CD14-positive monocyte (primary cell): Measurements from ENCODE around the gene INPP5F. TPM values are rescaled to one million over a fixed set of nuclear protein-coding genes. Genes with fewer than 3 reads are reported as not detected.

Experiments
- DNase-seq, 3 donors: peaks; one replicate each; pipeline ENCODE4 v3.0.0-alpha.2; 2011 to 2022
- H2AFZ ChIP-seq: 2 replicates; pipeline ENCODE4 v1.6.0; 2012; ENCODE audit warnings: mild to moderate bottlenecking, low read depth, low read length, inconsistent platforms; ENCODE audit not compliant: insufficient read depth, poor library complexity, severe bottlenecking
- H3K27ac ChIP-seq, 2 donors: 1 replicate in 1 of 2; 2 replicates in 1 of 2; pipeline ENCODE4 v1.5.1; 2012 to 2013; ENCODE audit warnings: low read length in 2 of 2, control low read depth in 1 of 2, inconsistent platforms in 1 of 2, low read depth in 1 of 2, mild to moderate bottlenecking in 1 of 2
- H3K27me3 ChIP-seq, 2 donors: one replicate each; pipeline versions ENCODE4 v1.6.0 to v1.6.1; 2011 to 2013; ENCODE audit warnings: low read length in 2 of 2; ENCODE audit not compliant: control insufficient read depth in 2 of 2, insufficient read depth in 2 of 2
- H3K36me3 ChIP-seq, 2 donors: replicated peaks in 1 of 2; 1 replicate in 1 of 2; 2 replicates in 1 of 2; pipeline versions ENCODE4 v1.5.1 to v1.6.1; 2012 to 2013; ENCODE audit warnings: low read length in 2 of 2, control low read depth in 1 of 2, inconsistent platforms in 1 of 2, mild to moderate bottlenecking in 1 of 2; ENCODE audit not compliant: insufficient read depth in 2 of 2, control insufficient read depth in 1 of 2
- H3K4me1 ChIP-seq, 2 donors: 1 replicate in 1 of 2; 2 replicates in 1 of 2; pipeline versions ENCODE4 v1.5.1 to v1.6.1; 2012 to 2013; ENCODE audit warnings: low read length in 2 of 2, control low read depth in 1 of 2, inconsistent platforms in 1 of 2, mild to moderate bottlenecking in 1 of 2, moderate library complexity in 1 of 2; ENCODE audit not compliant: insufficient read depth in 2 of 2, control insufficient read depth in 1 of 2
- H3K4me2 ChIP-seq: replicated peaks from 2 replicates; pipeline ENCODE3; 2012; ENCODE audit warnings: low read length, moderate library complexity, mild to moderate bottlenecking; ENCODE audit not compliant: poor library complexity, severe bottlenecking; ENCODE audit errors: extremely low read depth
- H3K4me3 ChIP-seq, 3 experiments: fragments of 200-600 bp in 1 of 3; sonication (generic) in 1 of 3; replicated peaks in 1 of 3; 1 replicate in 2 of 3; 2 replicates in 1 of 3; pipeline ENCODE4 v1.5.1; 2011 to 2013; ENCODE audit warnings: low read length in 3 of 3, mild to moderate bottlenecking in 3 of 3, control low read depth in 2 of 3, low read depth in 2 of 3, inconsistent platforms in 1 of 3, moderate library complexity in 1 of 3
- H3K79me2 ChIP-seq: 2 replicates; pipeline ENCODE4 v1.6.0; 2012; ENCODE audit warnings: mild to moderate bottlenecking, control low read depth, inconsistent platforms, low read length, moderate library complexity; ENCODE audit not compliant: insufficient read depth
- H3K9ac ChIP-seq: 2 replicates; pipeline ENCODE4 v1.6.0; 2017; ENCODE audit warnings: low read length, mild to moderate bottlenecking; ENCODE audit not compliant: insufficient read depth, poor library complexity, severe bottlenecking
- H3K9me3 ChIP-seq, 2 donors: replicated peaks in 1 of 2; 1 replicate in 1 of 2; 2 replicates in 1 of 2; pipeline versions ENCODE4 v1.5.1 to v1.6.1; 2012 to 2013; ENCODE audit warnings: low read length in 2 of 2, control low read depth in 1 of 2; ENCODE audit not compliant: control insufficient read depth in 1 of 2, insufficient read depth in 1 of 2
- H4K20me1 ChIP-seq: 2 replicates; pipeline ENCODE4 v1.6.0; 2012; ENCODE audit warnings: mild to moderate bottlenecking, low read length, control low read depth, moderate library complexity; ENCODE audit not compliant: insufficient read depth
- H3K27ac Mint-ChIP-seq, 7 donors: one replicate each; pipeline ENCODE4 v1.8.0; 2020; ENCODE audit warnings: mild to moderate bottlenecking in 7 of 7, mixed read lengths in 7 of 7, moderate library complexity in 6 of 7, inconsistent platforms in 2 of 7
- H3K27me3 Mint-ChIP-seq, 3 donors: one replicate each; pipeline ENCODE4 v1.8.0; 2021 to 2022; ENCODE audit warnings: low read depth in 3 of 3, mild to moderate bottlenecking in 3 of 3, mixed read lengths in 3 of 3, moderate library complexity in 3 of 3, inconsistent platforms in 1 of 3
- H3K36me3 Mint-ChIP-seq, 2 donors: one replicate each; pipeline ENCODE4 v1.8.0; 2020; ENCODE audit warnings: mixed read lengths in 2 of 2, inconsistent platforms in 1 of 2, mild to moderate bottlenecking in 1 of 2
- H3K4me1 Mint-ChIP-seq: one replicate; pipeline ENCODE4 v1.8.0; 2020; ENCODE audit warnings: mild to moderate bottlenecking, mixed read lengths
- H3K4me3 Mint-ChIP-seq, 2 donors: one replicate each; pipeline ENCODE4 v1.8.0; 2020; ENCODE audit warnings: mild to moderate bottlenecking in 2 of 2, mixed read lengths in 2 of 2, moderate library complexity in 1 of 2
- H3K9me3 Mint-ChIP-seq, 7 donors: one replicate each; pipeline ENCODE4 v1.8.0; 2020 to 2022; ENCODE audit warnings: mixed read lengths in 7 of 7, mild to moderate bottlenecking in 6 of 7, moderate library complexity in 6 of 7, inconsistent platforms in 2 of 7
- CTCF ChIP-seq: fragments of 200-600 bp; IDR thresholded peaks from one replicate; pipeline ENCODE4 v1.8.0; 2022; ENCODE audit warnings: antibody characterized with exemption, mild to moderate bottlenecking
- WGBS: methylation state at CpG from one replicate; pipeline ENCODE4 v1.1.5; 2013; ENCODE audit warnings: missing lambda C conversion rate; ENCODE audit not compliant: insufficient coverage; 5-methylcytosine and 5-hydroxymethylcytosine counted together
- intact Hi-C, 2 donors: fragments of 100-400 bp; cut with micrococcal nuclease; formaldehyde crosslinking; loops; one replicate each; pipeline versions ENCODE4 v1.15.0 to v1.15.1; 2023
- polyA plus RNA-seq, 3 donors: library from polyadenylated mRNA; depleted of rRNA in 1 of 3; unstranded in 2 of 3; stranded (reverse) in 1 of 3; fragments of 300-500 nt in 2 of 3; fragments of >200 nt in 1 of 3; fragmentation: Illumina TruSeq in 2 of 3; gene quantifications; 1 replicate in 2 of 3; 2 replicates in 1 of 3; pipeline ENCODE4 v1.2.3, GENCODE V29; 2012 to 2021

INPP5F gene
- polyA plus RNA-seq, 3 donors = 5.1 to 6.9 (median 5.4) TPM

- no peak overlapping the region for H3K4me2 ChIP-seq
- peaks cover 9% of the 10 kb centered on the region for H3K79me2 ChIP-seq
- H3K27me3 Mint-ChIP-seq = peaks cover 0 to 2% (median 0%) of the 10 kb centered on the region in 3 donors
- no peaks in the 10 kb centered on the region for H3K9me3 ChIP-seq
- peak overlapping the region in 1 of 7 donors; percentile 0 for H3K27ac Mint-ChIP-seq
- H3K4me1 Mint-ChIP-seq = peaks cover 36% of the 10 kb centered on the region
- peaks cover 30 to 35% of the 10 kb centered on the region in 2 donors for H3K4me1 ChIP-seq
- WGBS = 72% methylated on average over 3 of the region's 3 CpGs
- intact Hi-C loops = loop anchor here (1.0 to 2.0 kb wide), 2 partner anchors 25 to 37 kb away; no protein-coding TSS in a partner anchor
- H3K9me3 Mint-ChIP-seq = peaks cover 0 to 2% (median 0%) of the 10 kb centered on the region in 7 donors
- peaks cover 0 to 3% of the 10 kb centered on the region in 2 donors for H3K36me3 Mint-ChIP-seq
- DNase-seq = no peak
- no peaks in the 10 kb centered on the region for H4K20me1 ChIP-seq
- H3K36me3 ChIP-seq = no peaks in the 10 kb centered on the region
- H3K4me3 ChIP-seq = no peak overlapping the region
- H3K27me3 ChIP-seq = no peaks in the 10 kb centered on the region
- no peak for TF ChIP-seq CTCF
- no peak overlapping the region for H2AFZ ChIP-seq
- H3K9ac ChIP-seq = no peak overlapping the region
- H3K4me3 Mint-ChIP-seq = no peak overlapping the region
- no peak overlapping the region for H3K27ac ChIP-seq
These were observed 2.2 kb upstream of the INPP5F start for GRCh38 chr10:119723624-119724023.

- no peaks in the 10 kb centered on the region for H3K27me3 ChIP-seq
- H3K9me3 ChIP-seq = no peaks in the 10 kb centered on the region
- Mint-ChIP-seq H3K27ac (peak overlapping the region; percentile 88 to 98 (median 95)), H3K9me3 (peaks cover 0 to 2% (median 0%) of the 10 kb centered on the region in 7 donors), H3K4me1 (peaks cover 38% of the 10 kb centered on the region), H3K4me3 (peak overlapping the region; percentile 79 to 87), H3K27me3 (peaks cover 0 to 3% (median 2%) of the 10 kb centered on the region in 3 donors), H3K36me3 (peaks cover 0 to 3% of the 10 kb centered on the region in 2 donors)
- peak; percentile 45 to 49 (median 46) for DNase-seq
- peak overlapping the region; percentile 77 for H2AFZ ChIP-seq
- peak overlapping the region; percentile 90 to 92 for H3K27ac ChIP-seq
- peak overlapping the region; percentile 93 for H3K4me2 ChIP-seq
- H4K20me1 ChIP-seq = no peaks in the 10 kb centered on the region
- intact Hi-C loops = loop anchor here (1.0 to 2.0 kb wide), 2 partner anchors 26 to 39 kb away; no protein-coding TSS in a partner anchor
- H3K9ac ChIP-seq = peak overlapping the region; percentile 85
- no peak for TF ChIP-seq CTCF
- H3K79me2 ChIP-seq = peaks cover 22% of the 10 kb centered on the region
- H3K4me1 ChIP-seq = peaks cover 30 to 35% of the 10 kb centered on the region in 2 donors
- WGBS = 0% methylated on average over 3 of the region's 21 CpGs
- H3K4me3 ChIP-seq = peak overlapping the region; percentile 69 to 84 (median 83)
- H3K36me3 ChIP-seq = no peaks in the 10 kb centered on the region
These were observed 995 bp upstream of the INPP5F start for GRCh38 chr10:119724593-119725516.
